Activated CD4-positive, CD25-positive, alpha-beta regulatory T cell treated with anti-CD3 and anti-CD28 coated beads, Interleukin-2, amount 50 U/mL, for 24 hours (primary cell): ENCODE measurements around the gene TSSC4.

Experiments
- ATAC-seq, 2 donors: fragments of 150-1000 bp; cut with Tn5 transposase; one replicate each; pipeline ENCODE4 v1.10.0; 2021; ENCODE audit warnings: mild to moderate bottlenecking in 1 of 2, moderate library complexity in 1 of 2

TSSC4 gene

DNA sequence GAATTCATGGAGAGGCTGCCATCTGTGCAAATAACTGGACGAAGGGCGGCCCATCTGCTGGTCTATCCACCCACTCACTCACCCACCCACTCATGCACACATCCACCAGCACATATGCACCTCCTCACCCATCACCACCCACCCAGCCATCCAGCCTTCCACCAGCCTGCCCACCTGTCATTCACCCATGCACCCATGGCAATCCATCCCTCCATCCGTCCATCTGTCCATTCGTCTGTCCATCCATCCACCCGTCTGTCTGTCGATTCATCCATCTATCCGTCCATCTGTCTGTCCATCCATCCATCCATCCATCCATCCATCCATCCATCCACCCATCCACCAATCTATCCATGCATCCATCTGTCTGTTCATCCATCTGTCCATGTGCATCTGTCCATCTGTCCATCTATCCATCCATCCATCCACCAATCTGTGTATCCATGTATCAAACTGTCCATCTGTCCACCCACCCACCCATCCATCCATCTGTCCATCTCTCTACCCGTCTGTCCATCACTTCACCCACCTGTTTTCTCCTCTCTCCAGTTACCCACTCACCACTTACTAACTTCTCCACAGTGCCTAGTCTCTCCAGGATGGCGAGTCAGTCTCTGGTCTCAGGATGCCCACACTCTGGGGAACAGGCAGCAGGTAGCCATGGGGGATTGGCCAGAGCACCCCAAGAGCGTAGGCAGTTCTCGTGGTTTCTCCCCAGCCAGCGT, 34.9 kb downstream of the TSSC4 start:
- ATAC-seq, result no peak

GRCh38 chr11:2436013-2436520, 35.5 kb downstream of the TSSC4 start:
- no peak for ATAC-seq

- no peak for ATAC-seq
These were observed 36.0 kb downstream of the TSSC4 start for GRCh38 chr11:2436521-2437031.

DNA sequence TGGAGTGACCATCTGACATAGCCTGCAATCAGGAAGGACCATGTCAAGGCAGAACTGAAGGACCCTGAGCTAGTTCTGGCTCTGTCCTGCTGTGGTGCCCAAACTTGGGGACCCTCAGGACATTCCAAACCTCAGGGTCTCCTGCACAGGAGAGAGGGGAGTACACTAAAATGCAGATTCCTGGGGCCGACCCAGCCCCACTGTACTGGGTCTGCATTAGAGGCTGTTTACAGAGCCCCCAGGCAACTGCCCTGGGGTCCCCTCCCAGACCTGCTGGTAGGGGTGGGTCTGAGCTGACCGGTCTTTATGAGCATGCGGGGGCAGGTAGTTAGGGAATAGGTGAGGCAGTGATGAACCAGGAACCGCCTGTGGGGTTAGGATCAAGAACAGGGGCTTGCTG, 37.0 kb downstream of the TSSC4 start:
- ATAC-seq, result no peak

DNA sequence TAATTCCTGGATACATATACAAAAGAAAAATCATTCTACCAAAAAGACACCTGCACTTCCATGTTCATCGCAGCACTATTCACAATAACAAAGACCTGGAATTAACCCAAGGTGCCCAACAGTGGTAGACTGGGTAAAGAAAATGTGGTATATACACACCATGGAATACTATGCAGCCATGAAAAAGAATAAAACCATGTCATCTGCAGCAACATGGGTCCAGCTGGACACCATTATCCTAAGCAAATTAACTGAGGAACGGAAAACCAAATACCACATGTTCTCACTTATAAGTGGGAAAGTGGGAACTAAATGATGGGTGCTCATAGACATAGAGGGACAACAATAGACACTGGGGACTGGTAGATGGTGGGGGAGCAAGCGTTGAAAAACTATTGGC, 39.3 kb downstream of the TSSC4 start:
- no peak for ATAC-seq

- ATAC-seq, result no peak
These were observed 40.1 kb downstream of the TSSC4 start for GRCh38 chr11:2440646-2441045.

DNA sequence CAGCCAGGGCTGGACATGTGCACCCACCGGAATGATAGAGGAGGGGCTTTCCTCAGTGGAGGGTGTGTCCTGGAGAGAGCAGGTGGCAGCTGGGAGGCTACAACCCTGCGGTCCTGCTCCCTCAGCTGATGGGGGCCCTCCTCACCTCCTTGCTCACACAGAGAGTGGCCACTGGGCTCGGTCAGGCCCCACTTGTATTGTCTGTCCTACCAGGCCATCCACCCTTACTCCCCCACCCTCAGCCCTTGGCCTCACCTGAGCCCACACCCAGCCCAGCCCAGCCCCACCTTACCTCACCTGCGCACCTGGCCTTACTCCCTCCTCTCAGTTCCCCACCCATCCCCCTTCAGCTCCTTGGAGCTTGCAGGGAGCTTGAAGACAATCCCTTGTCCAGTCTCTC, 40.6 kb downstream of the TSSC4 start:
- no peak for ATAC-seq

DNA sequence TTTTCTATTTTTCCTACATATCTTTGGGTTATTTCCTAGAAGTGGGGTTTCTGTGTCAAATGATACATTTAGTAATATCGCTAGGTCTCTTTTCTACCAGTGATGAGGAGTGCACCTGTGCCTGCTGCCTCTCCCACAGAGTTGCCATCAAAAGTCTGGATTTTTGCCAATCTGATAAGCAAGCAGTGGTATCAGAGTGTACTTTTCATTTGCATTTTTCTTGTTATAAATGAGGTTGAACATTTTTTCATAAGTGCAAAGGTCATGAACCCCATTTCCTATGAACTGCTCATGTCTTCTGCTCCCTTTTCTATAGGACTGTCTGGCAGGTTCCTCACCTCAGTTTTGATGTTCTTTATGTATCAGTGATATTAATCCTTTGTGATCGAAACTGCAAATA, 42.0 kb downstream of the TSSC4 start:
- ATAC-seq, result peak; percentile 46 to 64

- ATAC-seq, result no peak
These were observed 42.9 kb downstream of the TSSC4 start for GRCh38 chr11:2443406-2443805.

GRCh38 chr11:2443881-2444820, 43.6 kb downstream of the TSSC4 start, which contains the start of gene TRPM5:
Gene TRPM5, minus strand, starts transcription at chr11:2444514. Its CDS starts 21,478 bp downstream, at chr11:2423036.
- peak; percentile 10 to 11 for ATAC-seq

GRCh38 chr11:2444821-2445745, 44.5 kb downstream of the TSSC4 start, which contains the start of gene KCNQ1:
Gene KCNQ1, plus strand, starts transcription at chr11:2445008. Its CDS starts 91 bp downstream, at chr11:2445099.
- ATAC-seq, result peak; percentile 63 to 64

DNA sequence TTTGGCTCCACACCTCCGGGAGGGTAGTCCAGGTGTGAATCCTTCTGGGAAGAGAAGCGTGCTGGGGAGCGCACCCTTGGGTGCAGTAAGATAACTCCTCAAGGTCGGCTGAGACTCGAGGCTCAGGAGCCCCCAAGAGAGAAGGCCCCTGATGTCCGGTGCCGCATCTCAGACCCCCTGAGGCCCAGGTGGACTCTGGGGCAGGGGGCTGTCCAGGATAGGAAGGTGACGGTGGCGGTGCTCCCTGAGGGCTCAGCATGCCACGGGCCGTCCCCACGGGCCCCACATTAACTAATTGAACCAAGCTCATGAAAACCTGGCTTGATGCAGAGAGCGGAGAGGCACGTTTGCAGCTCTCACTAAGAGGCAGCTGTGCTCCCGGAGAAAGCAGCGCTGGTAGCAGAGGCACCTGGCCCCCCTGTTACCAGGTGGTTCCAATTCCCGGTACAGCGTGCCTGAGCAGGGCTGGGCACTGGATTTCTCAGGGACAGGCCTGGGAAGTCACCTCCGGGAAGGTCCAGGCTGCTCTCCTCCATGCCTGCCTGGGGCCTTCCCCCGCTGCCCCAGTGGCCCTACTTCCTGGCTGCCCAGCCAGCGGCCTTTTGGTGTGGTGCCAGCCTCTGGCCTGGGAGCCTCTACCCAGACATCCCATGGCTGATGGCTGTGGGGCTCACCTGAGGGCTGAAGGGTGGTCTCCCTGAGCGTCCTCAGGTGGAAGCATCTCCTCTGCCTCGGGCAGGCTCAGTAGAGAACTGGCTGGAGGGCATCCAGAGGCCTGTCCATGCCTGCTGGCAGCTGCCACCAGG, 45.4 kb downstream of the TSSC4 start:
- ATAC-seq, result no peak

- no peak for ATAC-seq
These were observed 46.2 kb downstream of the TSSC4 start for GRCh38 chr11:2446590-2447252.

GRCh38 chr11:2447253-2447950, 46.9 kb downstream of the TSSC4 start:
- ATAC-seq, result no peak

- no peak for ATAC-seq
These were observed 47.6 kb downstream of the TSSC4 start for GRCh38 chr11:2447951-2448650.

DNA sequence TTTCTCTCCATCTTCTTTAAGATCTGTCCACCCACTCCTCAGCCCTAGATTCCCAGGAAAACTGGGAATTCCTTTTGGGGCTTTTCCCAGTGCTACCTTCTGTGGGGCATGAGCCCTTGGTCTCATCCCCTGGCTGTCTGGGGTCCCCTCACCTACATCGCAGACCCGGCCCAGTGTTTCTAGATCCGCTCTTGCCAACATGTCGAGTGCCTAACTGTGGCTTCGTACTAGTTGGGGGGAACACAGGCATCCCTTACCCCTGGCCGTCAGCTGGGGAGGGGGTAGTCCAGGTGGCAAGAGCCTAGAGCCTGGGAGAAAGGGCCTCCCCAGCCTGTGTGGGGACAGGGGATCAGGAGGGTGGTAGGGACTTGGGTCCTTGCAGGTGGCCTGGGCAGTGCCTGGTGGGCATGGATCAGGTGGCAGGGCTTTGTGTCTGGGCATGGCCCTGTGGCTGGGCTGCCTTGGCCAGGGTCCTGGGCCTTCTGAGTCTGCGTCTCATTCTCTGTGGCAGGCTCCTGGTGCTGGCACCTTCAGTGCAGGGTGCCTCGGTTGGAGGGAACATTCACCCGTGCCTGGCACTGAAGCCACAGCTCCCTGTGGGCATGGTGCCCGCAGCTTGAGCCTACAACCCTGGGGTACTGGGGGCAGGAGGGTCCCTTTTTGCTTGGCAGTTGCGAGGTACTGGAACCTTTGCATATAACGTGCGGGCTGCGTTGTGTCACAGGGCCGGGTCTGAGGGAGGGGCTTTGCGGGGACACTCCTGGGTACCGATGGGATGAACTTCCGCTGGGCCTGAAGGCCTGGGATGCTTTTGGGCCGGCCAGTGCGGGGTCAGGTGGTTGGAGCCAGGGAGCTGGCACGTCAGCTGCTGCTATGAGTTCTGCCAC, 48.4 kb downstream of the TSSC4 start:
- ATAC-seq, result no peak

GRCh38 chr11:2449548-2450320, 49.2 kb downstream of the TSSC4 start:
- no peak for ATAC-seq
